ENCODE results near the gene BCAS3.
"Not testable (repeated sequence)": the region's sequence is repeated elsewhere in the genome, so short reads cannot be mapped to it uniquely, and the experiment has no call there.

The BCAS3 gene

GRCh38 chr17:61239327-61239726, 561.7 kb downstream of the BCAS3 start:
- no peak for DNase-seq

DNA sequence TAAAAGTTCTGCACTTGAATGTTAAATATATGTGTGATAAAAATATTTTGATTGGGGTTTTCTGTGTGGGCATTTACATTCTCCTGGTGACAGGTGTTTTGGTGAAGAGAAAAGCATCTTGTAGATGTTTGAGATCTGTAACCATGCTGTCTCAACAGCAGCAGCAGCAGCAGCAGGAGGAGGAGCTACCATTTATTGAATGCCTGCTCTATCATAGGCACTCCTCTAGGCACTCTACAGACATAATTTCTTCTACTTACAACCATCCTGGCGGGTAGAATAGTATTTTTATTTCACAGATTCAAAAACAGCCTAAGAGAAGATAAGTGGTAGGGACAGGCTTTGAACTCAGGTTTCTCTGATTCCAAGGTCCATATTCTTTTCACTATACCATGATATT, 562.3 kb downstream of the BCAS3 start:
- DNase-seq: no peak

DNA sequence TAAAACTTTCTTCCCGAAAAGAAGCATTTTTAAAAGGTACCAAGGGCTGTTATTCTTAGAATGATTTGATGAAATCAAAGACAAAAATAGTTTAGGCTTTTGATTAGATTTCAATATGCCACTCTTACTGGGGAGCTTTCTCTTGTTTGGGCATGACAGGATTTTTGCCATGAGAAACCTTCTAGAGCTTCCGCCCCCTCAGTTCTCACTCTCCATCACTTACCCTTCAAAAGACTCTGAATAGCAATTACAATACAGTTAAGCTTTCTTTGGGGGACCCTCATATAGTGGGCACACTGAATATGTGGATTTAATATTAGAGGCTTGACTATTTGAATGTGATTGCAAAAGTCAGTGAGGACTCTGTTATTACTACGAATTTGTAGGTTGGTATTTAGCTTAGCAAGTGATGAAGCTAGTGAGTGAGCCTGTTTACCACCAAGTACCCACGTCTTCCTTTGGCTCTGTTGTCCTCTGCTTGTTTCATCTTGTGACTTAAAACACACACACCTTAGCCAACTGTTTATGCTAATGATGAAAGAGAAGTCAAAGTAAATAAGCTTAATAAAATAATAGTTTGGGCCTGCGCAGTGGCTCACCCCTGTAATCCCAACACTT, 563.3 kb downstream of the BCAS3 start:
- no peak for DNase-seq

DNA sequence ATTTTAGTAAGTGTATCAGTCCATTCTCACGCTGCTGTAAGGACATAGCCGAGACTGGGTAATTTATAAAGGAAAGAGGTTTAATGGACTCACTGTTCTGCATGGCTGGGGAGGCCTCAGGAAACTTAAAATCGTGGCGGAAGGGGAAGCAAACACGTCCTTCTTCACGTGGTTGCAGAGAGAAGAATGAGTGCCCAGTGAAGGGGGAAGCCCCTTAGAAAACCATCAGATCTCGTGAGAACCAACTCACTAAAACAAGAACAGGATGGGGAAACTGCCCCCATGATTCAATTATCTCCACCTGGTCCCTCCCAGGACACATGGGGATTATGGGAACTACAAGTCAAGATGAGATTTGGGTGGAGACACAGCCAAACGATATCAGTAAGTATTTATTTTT, 567.3 kb downstream of the BCAS3 start:
- DNase-seq: not testable (repeated sequence)

DNA sequence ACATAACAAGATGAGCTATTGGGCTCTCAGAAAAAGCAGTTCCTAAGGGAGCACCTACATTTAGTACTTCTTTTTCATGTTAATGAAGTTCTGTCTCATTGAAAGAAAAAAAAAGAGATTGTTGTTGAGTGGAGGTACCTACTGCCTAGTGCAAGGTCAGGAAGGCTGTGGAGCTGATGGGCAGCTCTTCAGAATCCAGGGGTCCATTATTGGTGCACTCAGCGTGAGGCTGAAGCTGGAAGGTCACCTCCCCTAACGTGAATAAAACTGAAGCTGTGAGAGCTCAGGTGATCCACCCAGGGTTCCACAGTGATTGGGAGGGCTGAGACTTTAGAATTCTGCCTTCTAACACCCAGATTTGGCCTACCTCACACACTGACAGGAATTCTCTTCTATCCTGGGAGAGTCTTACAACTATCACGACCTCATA, 568.1 kb downstream of the BCAS3 start:
- DNase-seq: no peak

DNA sequence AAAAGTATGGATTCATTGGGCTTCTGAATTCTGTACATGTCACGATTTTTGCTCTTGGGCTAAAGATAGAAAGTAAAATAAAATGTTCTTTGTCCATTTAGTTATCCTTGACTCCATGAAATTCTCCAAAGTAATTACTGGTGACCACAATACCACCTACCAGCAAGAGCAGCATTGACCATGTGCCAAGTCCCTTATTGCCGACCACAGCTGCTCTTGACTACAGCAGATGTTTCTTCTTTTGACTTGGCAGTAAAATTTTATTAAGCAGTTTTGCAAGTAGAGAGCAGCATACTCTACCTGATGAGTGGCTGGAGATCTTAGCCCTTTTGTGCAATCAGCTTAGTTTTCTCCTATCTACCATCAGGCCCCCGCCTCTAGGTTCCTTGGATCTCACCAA, 569.8 kb downstream of the BCAS3 start:
- DNase-seq: no peak

DNA sequence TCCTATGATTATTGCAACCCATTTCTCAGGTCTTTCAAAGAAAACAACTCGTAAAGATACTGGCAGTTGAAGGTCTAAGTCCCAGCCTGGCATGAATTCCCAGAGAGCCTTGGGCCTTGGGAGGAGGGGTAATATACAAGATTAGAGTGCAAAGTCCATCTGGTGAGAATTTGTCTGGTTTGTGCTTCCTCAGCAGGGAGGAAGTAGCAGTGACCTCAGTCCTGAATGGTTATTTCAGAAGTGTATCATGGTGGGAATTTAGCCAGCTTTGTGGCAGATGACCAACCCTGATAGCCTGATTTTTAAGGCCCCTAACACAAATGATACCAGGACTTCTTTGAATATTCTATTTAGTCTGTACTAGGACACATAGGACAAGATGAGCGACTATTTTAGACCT, 570.7 kb downstream of the BCAS3 start:
- no peak for DNase-seq

DNA sequence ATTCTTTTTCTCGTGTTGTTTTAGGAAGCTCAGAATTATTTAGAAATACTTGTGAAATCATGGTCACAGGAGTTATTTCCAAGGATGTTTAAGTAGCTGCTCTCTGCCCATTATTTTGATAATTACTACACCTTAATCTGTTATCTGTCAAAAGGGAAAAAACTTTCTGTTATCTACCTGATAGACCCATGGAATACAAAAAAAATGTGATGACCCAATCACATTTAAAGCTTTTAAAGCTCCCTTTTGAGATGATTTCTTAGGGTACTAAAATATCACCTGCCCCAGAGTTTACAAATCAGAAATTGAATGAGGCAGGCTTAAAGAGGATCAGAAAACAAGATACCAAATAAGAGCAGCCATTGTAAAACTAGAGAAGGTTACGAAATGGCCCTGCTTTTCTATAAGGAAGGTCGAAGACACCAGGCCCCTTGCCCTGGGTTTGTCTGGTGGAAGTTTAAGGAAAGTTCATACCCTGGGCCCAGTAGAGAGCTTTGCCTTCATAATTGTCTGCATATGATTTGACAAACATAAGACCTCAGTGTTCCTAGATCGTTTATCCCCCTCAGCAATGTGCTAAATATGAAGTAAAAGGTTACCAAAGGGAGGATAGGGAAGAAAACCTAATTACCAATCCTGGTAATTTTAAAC, 572.1 kb downstream of the BCAS3 start:
- DNase-seq: no peak

- no peak for DNase-seq
These were observed 572.8 kb downstream of the BCAS3 start for GRCh38 chr17:61250335-61250890.

- no peak for DNase-seq
These were observed 574.6 kb downstream of the BCAS3 start for GRCh38 chr17:61251939-61252865.

GRCh38 chr17:61253362-61253761, 575.7 kb downstream of the BCAS3 start:
- no peak for DNase-seq

- DNase-seq: no peak
These were observed 576.4 kb downstream of the BCAS3 start for GRCh38 chr17:61253937-61254574.

GRCh38 chr17:61254904-61255303, 577.3 kb downstream of the BCAS3 start:
- DNase-seq: no peak

- no peak for DNase-seq
These were observed 578.0 kb downstream of the BCAS3 start for GRCh38 chr17:61255647-61256046.

DNA sequence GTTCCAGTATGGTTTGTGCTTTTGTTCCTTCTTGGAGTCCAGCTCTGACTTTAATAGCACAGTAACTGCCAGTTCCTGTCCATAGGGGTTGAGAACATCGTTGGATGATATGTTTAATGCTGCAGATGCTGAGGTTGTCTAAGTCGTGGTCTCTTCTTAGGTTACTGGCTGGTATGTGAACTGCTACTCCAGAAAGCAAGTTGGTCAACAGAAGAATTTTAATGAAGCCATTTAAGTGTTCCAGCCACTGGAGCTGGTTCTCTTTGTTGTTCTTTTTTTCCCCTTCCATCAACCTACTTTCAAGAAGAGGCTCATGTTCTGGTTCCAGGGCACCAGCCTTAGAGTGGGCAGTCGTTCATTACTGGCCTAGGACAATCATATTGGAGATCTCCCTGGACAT, 581.7 kb downstream of the BCAS3 start:
- no peak for DNase-seq

DNA sequence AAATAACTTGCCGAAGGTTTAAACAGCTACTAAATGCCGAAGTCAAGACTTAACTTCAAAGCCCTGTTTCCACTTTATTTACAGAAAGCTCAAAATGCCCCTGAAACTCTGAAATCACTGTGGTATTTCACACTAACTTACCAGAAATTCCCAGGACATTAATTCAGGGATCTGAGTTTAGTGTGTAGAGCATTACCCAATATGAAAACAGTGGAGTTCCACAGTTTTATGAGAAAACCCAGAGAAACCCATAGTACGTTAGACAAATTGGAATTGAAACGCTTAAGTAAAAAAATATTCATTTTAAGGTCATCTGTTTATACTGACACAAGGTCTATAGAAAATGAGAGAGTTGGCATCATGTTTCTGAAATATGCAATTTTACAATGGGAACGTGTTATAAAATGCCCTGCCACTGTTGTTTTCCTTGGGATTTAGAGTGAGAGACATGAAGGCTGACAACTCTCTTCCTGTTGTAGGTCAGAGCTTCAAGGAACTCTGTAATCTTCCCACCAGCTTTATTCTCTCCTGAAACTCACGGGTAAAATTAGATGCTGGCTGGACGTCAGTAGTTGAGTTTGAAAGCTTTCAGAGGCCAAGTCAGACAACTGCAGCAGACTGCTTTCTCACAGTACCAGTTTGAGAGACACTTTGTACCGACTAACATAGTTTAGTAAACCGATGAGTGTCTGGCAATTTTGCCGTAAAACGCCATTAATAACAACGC, 582.6 kb downstream of the BCAS3 start:
- no peak for DNase-seq

DNA sequence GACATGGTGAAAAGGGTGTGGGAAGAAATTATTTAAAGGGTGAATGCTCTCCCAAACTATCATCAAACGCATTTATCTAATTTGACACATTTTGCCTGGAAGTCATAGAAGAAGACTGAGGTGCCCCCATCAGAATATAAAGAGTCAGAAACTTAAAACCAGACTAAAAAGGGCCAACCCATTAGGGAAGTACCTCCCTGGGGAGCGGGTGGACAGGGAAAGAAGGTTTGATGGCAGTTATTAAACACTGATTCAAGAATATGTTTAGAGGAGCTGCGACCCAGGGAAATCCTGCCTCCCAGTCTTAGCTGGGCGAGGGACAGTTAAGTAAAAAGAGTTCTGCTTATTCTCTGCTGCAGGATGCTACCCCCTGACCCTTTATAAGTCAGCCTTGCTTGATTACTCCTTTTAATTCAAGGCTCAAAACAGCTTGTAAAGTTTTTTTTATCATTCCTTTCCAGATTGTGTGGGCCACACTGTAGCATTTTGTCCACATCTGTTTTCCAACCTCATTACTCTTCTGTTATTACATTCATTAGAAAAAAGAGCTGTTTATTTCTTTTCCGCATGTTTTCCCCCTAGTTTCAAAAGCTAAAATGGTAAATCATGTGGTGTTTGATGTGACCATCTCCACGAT, 583.5 kb downstream of the BCAS3 start:
- no peak for DNase-seq

DNA sequence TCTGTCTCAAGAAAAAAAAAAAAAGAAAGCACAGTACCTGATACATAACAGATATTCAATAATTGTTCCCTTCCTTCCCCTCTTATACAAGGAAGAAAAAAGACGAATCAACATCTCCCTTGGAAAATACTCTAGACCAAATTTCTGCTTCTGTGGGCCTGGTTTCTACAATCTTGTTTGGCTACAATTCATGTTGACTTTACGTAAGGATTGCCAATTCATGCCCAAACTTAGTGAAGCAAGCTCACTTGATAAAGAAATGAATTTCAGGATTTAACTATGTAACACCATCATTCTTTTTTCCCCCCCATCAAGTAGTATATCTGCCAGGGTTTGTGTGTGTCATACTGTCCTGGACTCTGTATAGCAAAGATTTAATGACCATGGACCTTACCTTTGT, 587.7 kb downstream of the BCAS3 start:
- DNase-seq: no peak

- no peak for DNase-seq
These were observed 590.2 kb downstream of the BCAS3 start for GRCh38 chr17:61267847-61268246.

GRCh38 chr17:61275395-61275794, 597.7 kb downstream of the BCAS3 start:
- no peak for DNase-seq

- no peak for DNase-seq
These were observed 599.2 kb downstream of the BCAS3 start for GRCh38 chr17:61276806-61277205.

Measured in DMS153 (cell line).